Activated T-cell treated with anti-CD3 and anti-CD28 coated beads for 24 hours (primary cell): ENCODE data around the gene HNRNPUL1.
"Not testable (repeated sequence)": the region's sequence is repeated elsewhere in the genome, so short reads cannot be mapped to it uniquely, and the experiment has no call there.

Experiments
- DNase-seq: peaks from one replicate; pipeline ENCODE4 v3.0.0-alpha.2; 2020; ENCODE audit warnings: low read depth

The HNRNPUL1 gene

DNA sequence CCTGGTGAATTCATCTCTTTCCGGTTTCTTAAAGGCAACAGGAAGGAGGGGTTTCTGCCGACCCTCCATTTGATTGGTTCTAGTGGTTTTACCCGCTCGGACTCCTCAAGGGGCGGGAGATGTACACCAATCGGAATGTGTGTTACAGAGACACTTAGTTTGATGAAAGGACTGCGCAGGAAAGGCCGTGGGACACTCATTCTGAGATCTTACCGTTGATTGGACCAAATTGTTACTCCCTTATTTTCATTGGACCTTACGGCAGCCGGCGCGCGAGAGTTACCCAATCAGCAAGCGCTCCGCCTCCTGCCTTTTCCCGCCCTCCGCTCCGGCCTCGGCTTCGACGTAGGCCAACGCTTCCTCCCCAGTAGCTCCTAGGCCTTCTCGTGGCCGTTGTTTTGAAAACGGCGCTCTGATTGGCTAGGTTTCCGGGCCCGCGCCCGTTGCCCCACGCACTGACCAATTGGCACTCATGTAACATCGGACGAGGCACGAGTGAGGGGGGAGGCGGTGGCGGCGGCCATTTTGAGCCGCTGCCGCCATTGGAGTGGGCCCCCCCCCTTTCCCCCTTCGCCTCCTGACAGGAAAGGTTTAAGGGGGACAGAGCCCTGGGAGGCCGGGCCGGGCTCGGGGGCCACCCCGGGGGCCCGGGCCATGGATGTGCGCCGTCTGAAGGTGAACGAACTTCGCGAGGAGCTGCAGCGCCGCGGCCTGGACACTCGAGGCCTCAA, at the start of gene HNRNPUL1:
TSS of gene HNRNPUL1 (plus strand) at position 523 of the 731 bp plus-strand sequence. CDS start at position 655, 132 bp downstream.
- peak; percentile 99 for DNase-seq

DNA sequence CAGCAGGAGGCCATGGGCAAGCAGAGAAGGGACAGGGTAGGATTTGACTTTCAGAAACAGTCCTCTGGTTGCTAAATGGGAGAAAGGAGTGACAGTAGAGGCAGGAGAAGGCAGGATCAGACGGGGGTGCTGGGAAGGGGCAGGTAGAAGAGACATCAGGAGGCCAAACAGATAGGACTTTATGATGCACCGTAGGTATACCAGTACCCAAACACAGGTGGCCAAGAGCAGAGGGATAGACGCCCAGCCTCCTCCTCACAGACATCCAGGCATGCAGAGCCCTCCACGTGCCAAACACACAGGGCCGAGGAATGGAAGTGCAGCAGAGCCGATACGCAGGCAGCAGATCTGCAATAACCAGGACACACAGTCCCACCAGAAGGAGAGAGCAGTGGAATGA, 46.4 kb upstream of the HNRNPUL1 start:
- no peak for DNase-seq

DNA sequence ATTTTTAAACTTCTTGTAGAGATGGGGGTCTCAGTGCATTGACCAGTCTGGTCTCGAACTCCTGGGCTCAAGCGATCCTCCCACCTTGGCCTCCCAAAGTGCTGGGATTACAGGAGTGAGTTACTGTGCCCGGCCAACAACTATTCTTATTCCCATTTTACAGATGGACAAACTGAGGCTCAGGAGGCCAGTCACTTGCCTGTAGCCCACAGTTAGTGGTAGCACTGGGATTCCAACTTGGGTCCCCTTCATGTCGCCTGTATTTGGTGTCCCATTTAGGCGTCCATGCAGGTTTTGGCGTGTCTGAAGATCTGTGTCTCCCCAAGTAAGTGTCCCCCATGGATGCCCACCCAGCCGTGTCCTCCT, 45.9 kb upstream of the HNRNPUL1 start:
- no peak for DNase-seq

DNA sequence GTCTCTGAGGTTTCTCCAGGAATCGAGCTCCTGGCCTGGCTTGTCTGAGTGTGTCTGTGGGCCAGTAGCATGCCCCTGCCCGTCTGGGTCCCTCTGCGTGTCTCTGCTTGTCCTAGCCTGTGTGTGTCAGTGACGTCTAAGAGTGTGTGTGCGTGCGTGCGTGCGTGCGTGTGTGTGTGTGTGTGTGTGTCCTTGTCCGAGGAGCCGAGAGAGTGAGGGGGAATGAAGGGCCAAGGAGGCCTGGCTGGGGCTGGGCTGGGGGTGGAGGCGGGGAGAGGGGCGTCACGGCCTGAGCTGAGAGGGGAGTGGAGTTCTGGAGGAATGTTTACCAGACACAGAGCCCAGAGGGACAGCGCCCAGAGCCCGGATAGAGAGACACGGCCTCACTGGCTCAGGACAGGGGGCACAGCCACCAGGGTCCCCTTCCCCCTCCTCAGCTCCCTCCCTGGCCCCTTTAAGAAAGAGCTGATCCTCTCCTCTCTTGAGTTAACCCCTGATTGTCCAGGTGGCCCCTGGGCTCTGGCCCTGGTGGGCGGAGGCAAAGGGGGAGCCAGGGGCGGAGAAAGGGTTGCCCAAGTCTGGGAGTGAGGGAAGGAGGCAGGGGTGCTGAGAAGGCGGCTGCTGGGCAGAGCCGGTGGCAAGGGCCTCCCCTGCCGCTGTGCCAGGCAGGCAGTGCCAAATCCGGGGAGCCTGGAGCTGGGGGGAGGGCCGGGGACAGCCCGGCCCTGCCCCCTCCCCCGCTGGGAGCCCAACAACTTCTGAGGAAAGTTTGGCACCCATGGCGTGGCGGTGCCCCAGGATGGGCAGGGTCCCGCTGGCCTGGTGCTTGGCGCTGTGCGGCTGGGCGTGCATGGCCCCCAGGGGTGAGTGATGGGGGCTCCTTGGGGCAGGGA, 45.3 kb upstream of the HNRNPUL1 start, which contains the start of gene AXL:
TSS of gene AXL (plus strand) at position 609 of the 893 bp plus-strand sequence. CDS start at position 779, 170 bp downstream.
- no peak for DNase-seq

DNA sequence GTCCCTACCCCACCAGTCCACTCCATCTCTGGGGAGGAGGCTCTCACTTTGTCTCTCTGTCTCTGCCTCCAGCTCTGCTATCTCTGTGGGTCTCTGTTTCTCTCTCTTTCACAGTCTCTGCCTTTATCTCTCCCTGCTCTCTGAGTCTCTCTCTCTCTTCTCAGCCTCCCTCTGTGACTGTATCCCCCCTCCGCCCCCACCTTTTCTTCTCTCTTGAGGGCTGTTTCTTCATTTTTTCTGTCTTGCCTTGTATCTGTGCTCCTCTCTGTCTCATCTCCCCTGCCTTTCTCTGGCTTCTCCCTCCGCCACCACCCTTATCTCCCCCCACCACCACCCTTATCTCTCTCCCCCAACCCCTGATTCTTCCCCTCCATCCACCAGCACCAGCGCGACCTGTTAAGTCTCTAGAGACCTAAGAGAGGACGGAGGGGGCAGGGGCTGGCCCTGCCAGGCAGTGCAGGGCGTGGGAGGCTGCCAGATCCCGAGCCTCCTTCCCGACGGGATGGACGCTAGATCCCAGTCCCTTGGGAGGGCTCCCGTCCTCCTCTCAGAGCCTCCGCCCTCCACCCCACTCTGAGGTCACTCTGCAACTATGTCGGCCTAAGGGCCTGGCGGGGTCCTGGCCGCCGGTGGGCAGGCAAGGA, 44.1 kb upstream of the HNRNPUL1 start:
- no peak for DNase-seq

DNA sequence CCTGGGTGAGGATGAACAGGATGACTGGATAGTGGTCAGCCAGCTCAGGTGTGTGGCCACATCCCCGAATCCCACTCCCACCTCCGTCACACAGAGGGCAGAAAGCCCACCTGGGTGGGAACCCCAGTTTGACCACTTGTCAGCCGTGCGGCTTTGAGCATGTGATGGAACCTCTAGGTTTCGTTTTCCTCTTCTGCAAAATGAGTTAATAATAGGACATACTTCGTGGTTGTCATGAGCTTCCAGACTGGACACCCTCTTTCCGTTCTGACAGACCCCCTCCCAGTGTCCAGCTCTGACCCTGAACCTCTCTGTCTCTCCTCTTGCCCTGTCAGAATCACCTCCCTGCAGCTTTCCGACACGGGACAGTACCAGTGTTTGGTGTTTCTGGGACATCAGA, 43.4 kb upstream of the HNRNPUL1 start:
- no peak for DNase-seq

DNA sequence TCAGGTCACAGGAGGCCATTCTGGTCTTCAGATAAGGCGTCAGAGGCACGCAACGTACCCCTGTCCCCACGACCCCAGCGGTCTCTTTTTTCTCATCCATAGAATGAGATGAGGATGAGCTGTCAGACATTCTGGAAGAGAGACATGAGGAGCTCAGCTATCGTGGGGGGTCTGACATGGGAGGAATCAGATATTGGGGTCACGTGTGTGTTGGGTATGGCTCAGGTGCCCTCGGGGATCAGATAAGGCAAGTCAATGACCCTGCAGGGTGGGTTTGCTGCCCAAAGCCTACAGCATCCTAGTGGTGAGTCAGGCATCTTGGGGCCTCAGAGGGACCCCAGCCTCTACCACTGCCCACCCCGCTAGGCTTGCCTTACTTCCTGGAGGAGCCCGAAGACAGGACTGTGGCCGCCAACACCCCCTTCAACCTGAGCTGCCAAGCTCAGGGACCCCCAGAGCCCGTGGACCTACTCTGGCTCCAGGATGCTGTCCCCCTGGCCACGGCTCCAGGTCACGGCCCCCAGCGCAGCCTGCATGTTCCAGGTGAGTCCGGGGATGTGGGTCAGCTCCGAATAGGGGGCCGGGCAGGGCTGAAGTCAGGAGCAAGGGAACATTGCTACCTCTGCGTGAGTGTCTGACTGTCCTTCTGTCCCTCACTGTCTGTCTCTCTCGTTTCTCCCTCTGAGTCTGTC, 42.5 kb upstream of the HNRNPUL1 start:
- DNase-seq, result no peak

DNA sequence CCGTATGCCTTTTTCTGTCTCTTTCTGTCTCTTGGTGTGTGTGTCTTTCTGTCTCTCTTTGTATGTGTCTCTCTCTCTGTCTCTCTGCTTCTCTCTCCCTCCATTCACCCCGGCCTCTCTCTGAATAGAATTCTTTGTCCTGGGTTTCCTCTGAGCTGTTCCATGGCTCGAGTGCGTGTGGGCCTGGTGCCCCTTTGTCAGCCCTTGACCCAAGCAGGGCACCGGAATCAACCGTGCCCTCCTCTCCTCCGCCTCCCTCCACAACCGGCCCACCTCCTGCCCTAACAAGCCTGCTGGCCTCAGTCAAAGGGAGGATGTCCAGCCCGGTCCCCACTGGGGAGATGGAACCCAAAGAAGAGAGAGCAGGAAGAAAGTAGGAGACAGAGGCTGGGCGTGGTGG, 41.9 kb upstream of the HNRNPUL1 start:
- no peak for DNase-seq

DNA sequence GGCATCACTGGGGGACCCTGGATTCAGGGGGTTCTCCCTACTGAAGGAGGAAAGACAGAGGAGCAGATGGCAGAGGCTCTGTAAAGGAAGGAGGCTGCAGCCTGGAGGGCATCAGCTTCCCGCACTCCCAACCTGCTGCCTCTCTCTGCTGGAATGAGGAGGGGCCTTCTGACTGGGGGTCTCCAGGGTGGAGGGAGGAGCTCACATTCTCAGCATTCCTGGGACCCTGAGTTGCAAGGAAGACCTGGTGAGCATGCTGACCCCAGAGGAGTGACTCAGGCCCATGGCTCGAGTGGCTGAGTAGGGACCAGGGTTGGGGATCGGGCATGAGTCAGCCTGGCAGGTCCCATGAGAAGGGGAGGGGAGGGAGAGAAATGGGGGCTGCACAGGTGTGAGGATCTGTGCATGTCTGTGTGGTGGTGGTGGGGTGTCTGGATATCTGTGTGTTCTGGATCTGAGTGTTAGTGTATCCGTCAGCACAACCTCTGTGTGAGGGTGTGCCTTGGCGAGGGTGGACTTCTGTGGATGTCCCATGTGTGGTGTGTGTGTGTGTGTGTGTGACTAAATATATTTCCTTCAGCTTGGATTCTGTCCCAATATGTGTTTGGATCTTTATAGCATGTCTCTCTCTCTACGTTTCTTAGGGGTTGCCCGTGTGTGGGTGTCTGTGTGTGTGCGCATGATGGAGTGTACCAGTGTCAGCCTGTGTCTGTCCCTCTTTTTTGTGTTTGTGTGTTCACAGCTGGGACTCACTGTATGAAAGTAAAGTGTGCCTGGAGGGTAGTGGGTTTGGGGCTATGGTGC, 40.5 kb upstream of the HNRNPUL1 start:
- no peak for DNase-seq

DNA sequence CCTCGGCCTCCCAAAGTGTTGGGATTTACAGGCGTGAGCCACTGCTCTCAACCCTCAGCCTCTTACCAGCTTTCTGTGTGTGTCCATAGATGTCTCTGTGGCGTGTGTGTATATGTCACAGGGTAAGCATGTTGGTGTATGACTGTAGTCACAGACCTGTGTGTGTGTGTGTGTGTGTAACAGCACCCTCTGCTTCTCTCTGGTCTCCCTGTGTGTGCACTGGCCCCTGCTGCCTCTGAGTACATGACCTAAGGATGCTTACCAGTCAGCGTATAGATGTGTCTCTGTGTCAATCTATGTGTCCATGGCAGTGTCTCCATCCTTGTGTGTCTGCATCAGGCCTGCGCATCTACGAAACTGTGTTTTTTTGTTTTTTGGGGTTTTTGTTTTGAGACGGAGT, 39.5 kb upstream of the HNRNPUL1 start:
- DNase-seq, result no peak

DNA sequence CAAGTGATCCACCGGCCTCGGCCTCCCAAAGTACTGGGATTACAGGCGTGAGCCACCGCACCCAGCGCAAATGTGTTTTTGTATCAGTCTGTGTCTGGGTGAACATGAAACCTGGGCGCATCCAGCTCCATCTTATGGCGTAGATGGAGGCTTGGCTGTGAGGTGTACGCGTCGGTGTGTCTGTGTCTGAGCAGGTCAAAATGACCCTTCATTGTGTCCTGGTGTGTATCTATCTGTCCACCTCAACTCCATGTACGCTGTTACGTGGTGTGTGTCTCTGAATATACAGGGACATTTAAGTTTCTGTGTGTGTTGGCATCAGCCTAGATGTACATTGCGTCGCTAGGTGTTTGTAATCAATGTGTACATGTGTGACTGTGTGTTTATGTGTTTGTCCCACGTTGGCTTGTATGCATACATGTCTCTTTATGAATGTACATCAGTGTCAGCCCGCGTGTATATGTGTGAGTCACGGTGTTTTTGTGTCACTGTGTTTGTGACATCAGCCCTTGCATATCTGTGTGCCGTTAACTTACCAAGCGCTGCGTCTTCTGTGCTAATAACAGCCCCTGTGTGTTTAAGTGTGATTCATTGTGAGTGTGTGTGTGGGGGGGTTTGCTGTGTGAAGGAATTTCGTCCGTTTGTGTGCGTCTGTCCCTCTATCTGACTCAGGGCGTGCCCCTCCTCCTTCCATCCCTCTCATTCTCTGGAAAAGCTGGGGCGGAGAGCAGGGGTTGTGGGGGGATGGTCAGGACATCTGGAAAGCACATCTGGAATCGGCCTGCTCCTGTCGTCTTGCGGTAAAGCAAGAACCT, 38.7 kb upstream of the HNRNPUL1 start:
- DNase-seq, result peak; percentile 42

DNA sequence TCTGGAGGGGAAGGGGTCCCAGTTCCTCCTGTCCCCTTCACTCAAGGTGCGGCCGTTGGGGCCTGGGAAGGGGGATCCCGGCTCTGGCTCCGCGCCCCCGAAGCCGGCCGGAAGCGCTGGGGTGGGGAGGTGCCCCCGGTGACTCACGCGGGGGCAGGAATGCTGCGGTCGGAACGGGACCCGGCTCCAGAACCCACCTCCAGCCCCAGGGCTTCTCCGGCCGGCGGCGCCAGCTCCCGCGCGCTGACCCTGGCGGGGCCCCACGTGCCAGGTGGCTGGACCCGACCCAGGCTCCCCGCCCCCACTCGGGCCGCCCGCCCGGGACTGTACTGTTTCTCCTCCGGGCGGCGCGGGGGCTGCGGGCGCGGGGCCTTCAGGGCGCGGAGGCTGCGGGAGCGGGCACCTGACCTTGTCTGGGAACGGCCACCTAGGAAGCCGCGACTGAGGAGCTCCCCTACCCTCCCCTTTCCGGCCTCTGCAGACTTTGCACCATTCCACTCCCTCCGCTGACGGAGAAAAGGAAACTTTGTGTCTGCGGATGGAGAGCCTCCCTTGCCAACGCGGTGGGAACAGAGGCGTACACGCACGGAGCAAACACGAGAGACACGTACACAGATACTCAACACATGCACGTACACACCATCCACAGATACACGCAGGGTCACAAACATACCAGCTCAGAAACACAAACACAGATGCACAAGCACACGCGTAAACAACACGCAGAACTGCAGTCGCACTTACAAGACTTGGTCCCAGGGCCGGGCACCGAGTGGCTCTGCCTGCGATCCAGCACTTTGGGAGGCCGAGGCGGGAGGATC, 37.9 kb upstream of the HNRNPUL1 start:
- peak; percentile 16 for DNase-seq

DNA sequence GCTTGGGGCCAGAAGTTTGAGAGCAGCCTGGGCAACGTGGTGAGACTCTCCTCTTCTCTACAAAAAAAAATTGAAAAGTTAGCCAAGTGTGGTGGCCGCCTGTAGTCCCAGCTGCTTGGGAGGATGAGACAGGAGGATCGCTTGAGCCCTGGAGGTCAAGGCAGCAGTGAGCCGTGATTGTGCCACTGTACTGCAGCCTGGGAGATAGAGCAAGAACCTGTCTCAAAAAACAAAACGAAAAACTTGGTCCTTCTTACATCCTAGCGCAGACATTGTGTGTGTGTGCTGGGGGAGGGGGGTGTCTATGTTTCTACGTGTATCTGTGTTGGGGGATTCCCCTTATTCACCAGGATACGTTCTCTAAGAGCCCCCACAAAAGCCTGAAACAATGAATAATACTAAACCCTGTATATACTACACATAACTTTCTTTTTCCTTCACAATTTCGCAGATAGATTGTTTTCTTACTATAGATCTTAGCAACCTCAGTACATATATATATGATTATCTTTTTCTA, 37.2 kb upstream of the HNRNPUL1 start:
- DNase-seq, result peak; percentile 4

DNA sequence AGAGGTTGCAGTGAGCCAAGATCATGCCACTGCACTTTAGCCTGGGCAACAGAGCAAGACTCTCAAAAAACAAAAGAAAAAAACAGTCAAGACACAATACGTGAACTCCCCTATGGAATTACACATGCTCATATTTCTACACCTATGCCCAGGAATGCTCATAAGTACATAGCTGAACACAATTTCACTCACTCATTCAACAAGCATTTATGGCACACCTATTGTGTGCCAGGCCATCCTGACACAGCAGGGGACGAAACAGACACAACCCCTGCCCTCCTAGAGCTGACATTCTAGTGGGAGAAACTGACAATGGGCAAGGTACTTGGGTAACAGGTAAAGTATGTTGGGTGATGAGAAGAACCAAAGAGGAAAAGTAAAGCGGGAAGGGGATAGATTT, 35.7 kb upstream of the HNRNPUL1 start:
- no peak for DNase-seq

DNA sequence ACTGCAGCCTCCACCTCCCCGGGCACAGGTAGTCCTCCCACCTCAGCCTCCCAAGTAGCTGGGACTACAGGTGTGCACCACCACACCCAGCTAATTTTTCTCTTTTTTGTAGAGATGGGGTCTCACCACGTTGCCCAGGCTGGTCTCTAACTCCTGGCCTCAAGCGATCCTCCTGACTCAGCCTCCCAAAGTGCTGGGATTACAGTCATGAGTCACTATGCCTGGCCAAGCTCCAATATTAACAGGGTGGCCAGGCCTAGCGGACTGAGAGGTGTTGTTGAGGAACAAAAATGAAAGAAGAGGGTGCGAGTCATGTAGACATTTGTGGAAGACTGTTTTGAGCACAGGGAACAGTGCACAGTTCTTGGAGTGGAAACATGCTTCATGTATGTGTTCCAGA, 34.8 kb upstream of the HNRNPUL1 start:
- DNase-seq, result not testable (repeated sequence)

DNA sequence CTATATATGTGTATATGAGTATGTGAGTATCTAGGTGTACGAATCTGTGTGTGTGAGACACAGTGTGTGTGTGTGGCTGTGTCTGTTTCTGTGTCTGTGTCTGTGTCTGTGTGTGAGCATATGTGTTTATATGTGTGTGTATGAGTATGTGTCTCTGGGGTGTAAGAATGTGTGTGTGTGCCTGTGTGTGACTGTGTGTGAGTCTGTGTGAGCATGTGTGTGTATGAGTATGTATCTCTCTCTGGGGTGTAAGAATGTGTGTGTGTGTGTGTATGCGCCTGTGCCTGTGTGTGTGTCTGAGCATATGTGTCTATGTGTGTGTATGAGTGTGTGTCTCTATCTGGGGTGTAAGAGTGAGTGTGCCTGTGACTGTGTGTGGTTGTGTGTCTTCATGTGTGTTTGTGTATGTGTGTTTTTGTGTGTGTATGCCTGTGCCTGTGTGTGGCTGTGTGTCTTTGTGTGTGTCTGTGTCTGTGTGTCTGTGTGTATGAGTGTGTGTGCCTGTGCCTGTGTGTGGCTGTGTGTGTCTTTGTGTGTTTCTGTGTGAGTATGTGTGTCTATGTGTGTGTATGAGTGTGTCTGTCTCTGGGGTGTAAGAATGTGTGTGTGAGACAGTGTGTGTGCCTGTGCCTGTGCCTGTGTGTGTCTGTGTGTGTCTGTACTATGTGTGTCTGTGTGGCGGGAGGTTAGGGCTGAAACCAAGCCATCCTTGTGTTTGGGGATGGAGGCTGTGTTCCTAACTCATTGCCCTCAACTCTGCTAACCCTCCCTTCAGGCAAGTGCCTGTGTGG, 33.9 kb upstream of the HNRNPUL1 start:
- no peak for DNase-seq

DNA sequence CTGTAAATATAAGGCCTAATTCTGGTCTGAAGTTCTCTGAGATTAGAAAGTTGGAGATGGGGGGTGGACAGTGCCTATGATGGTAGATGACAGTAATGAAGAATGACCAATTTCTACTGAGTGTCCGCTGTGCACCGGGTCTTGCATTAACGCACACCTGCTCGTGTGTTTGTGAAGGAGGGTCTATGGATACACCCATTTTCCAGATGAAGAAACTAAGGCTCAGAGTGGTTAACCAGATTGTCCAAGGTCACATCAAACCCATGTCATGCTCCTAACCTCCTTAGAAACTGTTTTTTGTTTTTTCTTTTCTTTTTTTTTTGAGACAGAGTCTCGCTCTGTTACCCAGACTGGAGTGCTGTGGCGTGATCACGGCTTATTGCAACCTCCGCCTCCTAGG, 31.5 kb upstream of the HNRNPUL1 start:
- DNase-seq, result no peak

DNA sequence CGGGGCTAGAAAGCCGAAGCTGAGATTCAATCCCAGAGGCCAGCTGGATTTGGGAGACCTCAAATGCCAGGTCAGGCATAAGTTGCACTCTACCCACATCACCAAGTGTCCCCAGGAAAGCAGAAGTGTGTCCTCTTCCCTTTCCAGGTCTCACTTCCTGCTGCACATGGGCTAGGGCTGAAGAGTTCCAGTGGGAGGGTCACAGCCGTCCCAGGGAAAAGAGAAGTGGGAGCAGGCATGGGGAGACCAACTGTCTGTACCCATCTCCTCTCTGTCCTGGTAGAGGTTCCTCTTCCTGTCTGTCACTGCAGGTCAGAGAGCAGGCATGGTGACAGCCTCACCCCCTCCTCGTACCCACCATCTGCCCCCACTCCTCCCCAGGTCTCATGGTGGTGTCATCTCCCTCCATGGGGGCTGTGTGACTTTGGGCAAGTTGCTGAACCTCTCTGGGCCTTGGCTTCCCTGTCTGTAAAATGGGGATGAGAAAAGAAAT, 30.4 kb upstream of the HNRNPUL1 start:
- DNase-seq, result no peak
